ENCODE results near the gene SLCO2B1. TPM values are rescaled to one million over a fixed set of nuclear protein-coding genes. Genes with fewer than 3 reads are reported as not detected.

The SLCO2B1 gene
- total RNA-seq, 1 experiment from 2014 or later = not detected

GRCh38 chr11:75246671-75247350 is 95.9 kb downstream of the SLCO2B1 start:
- no peak for DNase-seq (ENCODE audit: low spot score)

GRCh38 chr11:75248924-75249256 is 98.0 kb downstream of the SLCO2B1 start:
- DNase-seq (ENCODE audit: low spot score) = no peak

GRCh38 chr11:75249704-75250103 is 98.8 kb downstream of the SLCO2B1 start:
- no peak for DNase-seq (ENCODE audit: low spot score)

- no peak for DNase-seq (ENCODE audit: low spot score)
Observed at GRCh38 chr11:75254326-75254725, 103.4 kb downstream of the SLCO2B1 start.

Other genes with a start within 250 kb of the SLCO2B1 start
- gene XRRA1, start 202.0 kb upstream of the SLCO2B1 start, total RNA-seq (2014; rRNA removed; shearing (Covaris generic)) = 5.2 TPM in 2 replicates
- 24.5 and 47.7 TPM in 2 replicates for gene SPCS2, start 201.8 kb upstream of the SLCO2B1 start, total RNA-seq (2014; rRNA removed; shearing (Covaris generic))
- 7.7 and 9.5 TPM in 2 replicates for gene NEU3, start 162.2 kb upstream of the SLCO2B1 start, total RNA-seq (2014; rRNA removed; shearing (Covaris generic))
- not detected in 2 replicates for gene OR2AT4, start 54.2 kb upstream of the SLCO2B1 start, total RNA-seq (2014; rRNA removed; shearing (Covaris generic))
- gene TPBGL, start 89.7 kb downstream of the SLCO2B1 start, total RNA-seq (2014; rRNA removed; shearing (Covaris generic)) = not detected in 2 replicates
- gene ARRB1, start 200.6 kb downstream of the SLCO2B1 start, total RNA-seq (2014; rRNA removed; shearing (Covaris generic)) = 7.3 and 9.3 TPM in 2 replicates
- 2,042 and 2,419 TPM in 2 replicates for gene RPS3, start 248.4 kb downstream of the SLCO2B1 start, total RNA-seq (2014; rRNA removed; shearing (Covaris generic))